ENCODE data around the gene CKM. TPM values are rescaled to one million over a fixed set of nuclear protein-coding genes. Genes with fewer than 3 reads are reported as not detected.

CKM gene
- total RNA-seq, 2 donors from 2014 or later, result 24.7 to 42.8 TPM

- H3K36me3 ChIP-seq, result peaks cover 0 to 8% of the 10 kb centered on the region in 2 donors
- DNase-seq (ENCODE audit: low spot score), result no peak
- 88% methylated on average over 10 of the region's 10 CpGs for WGBS
These were observed 44.6 kb downstream of the CKM start for GRCh38 chr19:45278087-45278486.

GRCh38 chr19:45276284-45276687 is 46.4 kb downstream of the CKM start:
- 67% methylated on average over 7 of the region's 7 CpGs for WGBS
- DNase-seq (ENCODE audit: low spot score), result no peak

More at GRCh38 chr19:45278087-45278486, 44.6 kb downstream of the CKM start:
- Histone ChIP-seq H3K4me1 (replicated peaks) (no peaks in the 10 kb centered on the region), H3K9me3 (no peaks in the 10 kb centered on the region), H3K27me3 (replicated peaks; ENCODE audit: insufficient read depth) (no peaks in the 10 kb centered on the region), H3K4me3 (no peak overlapping the region), H3K27ac (no peak overlapping the region)
- TF ChIP-seq CTCF (IDR thresholded peaks at IDR 0.05) (no peak), POLR2A (IDR thresholded peaks at IDR 0.05) (no peak), POLR2AphosphoS5 (IDR thresholded peaks at IDR 0.05) (no peak)
- intact Hi-C loops (cut with DNase I), result no loop called here

GRCh38 chr19:45275370-45275971 is 47.2 kb downstream of the CKM start:
- 73% methylated on average over 12 of the region's 12 CpGs for WGBS
- H3K27ac ChIP-seq, result no peak overlapping the region
- H3K4me1 ChIP-seq (replicated peaks), result no peaks in the 10 kb centered on the region
- H3K9me3 ChIP-seq, result no peaks in the 10 kb centered on the region
- TF ChIP-seq CTCF (IDR thresholded peaks at IDR 0.05) (no peak), POLR2A (IDR thresholded peaks at IDR 0.05) (no peak), POLR2AphosphoS5 (IDR thresholded peaks at IDR 0.05) (no peak)
- H3K27me3 ChIP-seq (replicated peaks; ENCODE audit: insufficient read depth), result no peaks in the 10 kb centered on the region
- H3K36me3 ChIP-seq, result peaks cover 0 to 3% of the 10 kb centered on the region in 2 donors
- intact Hi-C loops (cut with DNase I), result no loop called here
- no peak for DNase-seq (ENCODE audit: low spot score)
- H3K4me3 ChIP-seq, result no peak overlapping the region

More at GRCh38 chr19:45276284-45276687, 46.4 kb downstream of the CKM start:
- no peak overlapping the region for H3K4me3 ChIP-seq
- no peak overlapping the region for H3K27ac ChIP-seq
- no peaks in the 10 kb centered on the region for H3K4me1 ChIP-seq (replicated peaks)
- no peaks in the 10 kb centered on the region for H3K9me3 ChIP-seq
- TF ChIP-seq POLR2A (IDR thresholded peaks at IDR 0.05), result no peak
- TF ChIP-seq CTCF (IDR thresholded peaks at IDR 0.05), result no peak
- no peak for TF ChIP-seq POLR2AphosphoS5 (IDR thresholded peaks at IDR 0.05)
- H3K27me3 ChIP-seq (replicated peaks; ENCODE audit: insufficient read depth), result no peaks in the 10 kb centered on the region
- peaks cover 0 to 8% of the 10 kb centered on the region in 2 donors for H3K36me3 ChIP-seq
- intact Hi-C loops (cut with DNase I), result no loop called here

- H3K9me3 ChIP-seq, result no peaks in the 10 kb centered on the region
- no peaks in the 10 kb centered on the region for H3K36me3 ChIP-seq
- TF ChIP-seq CTCF (IDR thresholded peaks at IDR 0.05), result no peak
- no peak for TF ChIP-seq POLR2AphosphoS5 (IDR thresholded peaks at IDR 0.05)
- no peak for TF ChIP-seq POLR2A (IDR thresholded peaks at IDR 0.05)
- DNase-seq (ENCODE audit: low spot score), result no peak
- intact Hi-C loops (cut with DNase I), result no loop called here
- no peak overlapping the region for H3K27ac ChIP-seq
- no peaks in the 10 kb centered on the region for H3K27me3 ChIP-seq (replicated peaks; ENCODE audit: insufficient read depth)
- no peak overlapping the region for H3K4me3 ChIP-seq
- WGBS, result 74% methylated on average over 14 of the region's 14 CpGs
- no peaks in the 10 kb centered on the region for H3K4me1 ChIP-seq (replicated peaks)
These were observed 49.2 kb downstream of the CKM start for GRCh38 chr19:45273521-45273855.

- H3K36me3 ChIP-seq, result no peaks in the 10 kb centered on the region
- DNase-seq (ENCODE audit: low spot score), result no peak
- no peak overlapping the region for H3K27ac ChIP-seq
- no peaks in the 10 kb centered on the region for H3K4me1 ChIP-seq (replicated peaks)
- no peak overlapping the region for H3K4me3 ChIP-seq
- intact Hi-C loops (cut with DNase I), result no loop called here
- no peaks in the 10 kb centered on the region for H3K9me3 ChIP-seq
- WGBS, result 78% methylated on average over 7 of the region's 7 CpGs
- TF ChIP-seq CTCF (IDR thresholded peaks at IDR 0.05) (no peak), POLR2AphosphoS5 (IDR thresholded peaks at IDR 0.05) (no peak), POLR2A (IDR thresholded peaks at IDR 0.05) (no peak)
- H3K27me3 ChIP-seq (replicated peaks; ENCODE audit: insufficient read depth), result no peaks in the 10 kb centered on the region
These were observed 51.0 kb downstream of the CKM start for GRCh38 chr19:45271735-45272108.
